GM12878 (cell line): Measurements from ENCODE around the gene SBK2. TPM values are rescaled to one million over a fixed set of nuclear protein-coding genes. Genes with fewer than 3 reads are reported as not detected.

ENCODE experiments used
- CBX3 ChIP-seq: fragments of 200-600 bp; sonication (generic); IDR thresholded peaks from 2 replicates; pipeline ENCODE4 v1.6.1; 2016; ENCODE audit warnings: low read depth, borderline replicate concordance
- FOS ChIP-seq: IDR thresholded peaks from 3 replicates; pipeline ENCODE4 v1.6.1; 2011; ENCODE audit warnings: borderline replicate concordance; ENCODE audit not compliant: insufficient read length; ENCODE audit errors: extremely low read depth
- HDAC6 ChIP-seq: fragments of 200-600 bp; sonication (generic); IDR thresholded peaks from one replicate; pipeline ENCODE4 v1.8.0; 2017; ENCODE audit warnings: antibody characterized with exemption; ENCODE audit not compliant: unreplicated experiment
- IRF4 ChIP-seq: IDR thresholded peaks from 2 replicates; pipeline ENCODE4 v1.6.1; 2011; ENCODE audit warnings: low read depth, low read length
- NR2F1 ChIP-seq: fragments of 450-650 bp; conservative IDR thresholded peaks from 2 replicates; pipeline ENCODE4 v1.6.1; 2017; ENCODE audit warnings: mild to moderate bottlenecking
- RFX5 ChIP-seq: IDR thresholded peaks from 2 replicates; pipeline ENCODE4 v1.6.1; 2011; ENCODE audit warnings: low read depth, low read length, improper control_type of control experiment
- SMAD1 ChIP-seq: fragments of 450-650 bp; IDR thresholded peaks from 2 replicates; pipeline ENCODE4 v1.6.1; 2018; ENCODE audit warnings: mild to moderate bottlenecking, low read depth; ENCODE audit not compliant: partially characterized antibody
- TARDBP ChIP-seq: IDR thresholded peaks from 2 replicates; pipeline ENCODE4 v1.6.1; 2016; ENCODE audit warnings: borderline replicate concordance
- YY1 ChIP-seq: IDR thresholded peaks from 2 replicates; pipeline ENCODE4 v1.6.1; 2011; ENCODE audit warnings: low read depth, mild to moderate bottlenecking, low read length
- ZNF274 ChIP-seq: IDR thresholded peaks from one replicate; pipeline ENCODE4 v1.8.0; 2011; ENCODE audit not compliant: insufficient read length, insufficient read depth
- polyA plus RNA-seq, 11 experiments: library from polyadenylated mRNA; depleted of rRNA in 4 of 11; unstranded in 6 of 11; stranded (reverse) in 5 of 11; fragments of >200 nt; fragmentation: Nextera tagmentation in 4 of 11; fragmentation: Illumina TruSeq in 1 of 11; extraction: Ambion mirVana in 4 of 11; extraction: Trizol in 1 of 11; gene quantifications; 1 replicate in 1 of 11; 2 replicates in 10 of 11; pipeline versions ENCODE4 v1.2.1 to v1.2.3, GENCODE V29; 2011 to 2016; ENCODE audit warnings: inconsistent platforms in 2 of 11, missing spikeins in 2 of 11, low read depth in 1 of 11
- total RNA-seq, 4 experiments: library from RNA; depleted of rRNA in 3 of 4; stranded (reverse); fragments of >200 nt in 3 of 4; fragmentation: Illumina TruSeq in 1 of 4; extraction: Trizol in 1 of 4; gene quantifications; 2 replicates each; pipeline versions ENCODE4 v1.2.1 to v1.2.3, GENCODE V29; 2013 to 2021
- TF ChIP-seq, protein P1 (sequence below): fragments of 450-650 bp; IDR thresholded peaks from 2 replicates; pipeline ENCODE4 v1.6.1; 2017; ENCODE audit warnings: borderline replicate concordance
- TF ChIP-seq, protein P2 (sequence below): IDR thresholded peaks from 2 replicates; pipeline ENCODE4 v1.6.1; 2012; ENCODE audit warnings: low read depth, low read length, improper control_type of control experiment
- TF ChIP-seq, protein P3 (sequence below): IDR thresholded peaks from 2 replicates; pipeline ENCODE4 v1.6.1; 2011; ENCODE audit warnings: mild to moderate bottlenecking, low read depth, low read length, moderate library complexity; ENCODE audit not compliant: insufficient replicate concordance
- TF ChIP-seq, protein P4 (sequence below): IDR thresholded peaks from 2 replicates; pipeline ENCODE4 v1.6.1; 2011; ENCODE audit warnings: borderline replicate concordance, low read depth, mild to moderate bottlenecking, moderate library complexity, low read length; ENCODE audit not compliant: insufficient read depth, poor library complexity, severe bottlenecking
- TF ChIP-seq, protein P5 (sequence below): fragments of 450-650 bp; IDR thresholded peaks from 2 replicates; pipeline ENCODE4 v1.6.1; 2017; ENCODE audit warnings: antibody characterized with exemption, mild to moderate bottlenecking, moderate library complexity
- TF ChIP-seq, protein P6 (sequence below): fragments of 450-650 bp; IDR thresholded peaks from 2 replicates; pipeline ENCODE4 v1.6.1; 2016; ENCODE audit warnings: mild to moderate bottlenecking
- TF ChIP-seq, protein P7 (sequence below): IDR thresholded peaks from 2 replicates; pipeline ENCODE4 v1.6.1; 2012; ENCODE audit warnings: low read depth, low read length, improper control_type of control experiment

The SBK2 gene
- total and polyA plus RNA-seq, 10 of the 15 experiments (the other 5 are each of a cell fraction or from before 2014, with no cell fraction given): not detected

DNA sequence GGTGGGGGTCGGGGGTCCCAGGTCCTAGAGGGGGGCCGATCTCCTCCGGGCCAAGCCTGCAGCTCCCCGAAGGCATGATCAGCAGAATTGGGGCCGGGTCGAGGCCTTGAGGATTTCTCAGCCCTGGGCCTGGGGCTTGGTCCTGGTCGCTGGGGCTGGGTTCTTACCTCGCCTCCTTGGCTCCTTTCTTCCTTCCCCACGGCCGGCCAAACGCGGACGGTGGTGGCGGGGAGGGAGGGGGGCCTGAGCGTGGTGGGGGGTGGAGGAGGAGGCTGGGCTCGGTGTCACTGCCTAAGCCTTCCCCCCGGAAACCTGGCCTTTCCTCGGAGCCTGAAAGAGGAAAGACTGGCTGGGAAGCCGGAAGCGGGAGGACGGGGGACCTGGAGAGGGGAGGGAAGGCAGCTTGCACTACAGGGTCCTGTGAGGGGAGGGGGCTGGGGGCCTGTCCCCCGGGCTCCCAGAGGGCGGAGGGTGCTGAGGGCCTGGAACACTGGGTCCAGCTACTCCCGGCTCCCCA, 43.8 kb upstream of the SBK2 start, which contains the start of gene ZNF579 (continued):
- TF ChIP-seq, protein P1, sequence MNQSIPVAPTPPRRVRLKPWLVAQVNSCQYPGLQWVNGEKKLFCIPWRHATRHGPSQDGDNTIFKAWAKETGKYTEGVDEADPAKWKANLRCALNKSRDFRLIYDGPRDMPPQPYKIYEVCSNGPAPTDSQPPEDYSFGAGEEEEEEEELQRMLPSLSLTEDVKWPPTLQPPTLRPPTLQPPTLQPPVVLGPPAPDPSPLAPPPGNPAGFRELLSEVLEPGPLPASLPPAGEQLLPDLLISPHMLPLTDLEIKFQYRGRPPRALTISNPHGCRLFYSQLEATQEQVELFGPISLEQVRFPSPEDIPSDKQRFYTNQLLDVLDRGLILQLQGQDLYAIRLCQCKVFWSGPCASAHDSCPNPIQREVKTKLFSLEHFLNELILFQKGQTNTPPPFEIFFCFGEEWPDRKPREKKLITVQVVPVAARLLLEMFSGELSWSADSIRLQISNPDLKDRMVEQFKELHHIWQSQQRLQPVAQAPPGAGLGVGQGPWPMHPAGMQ: no peak
- TF ChIP-seq NR2F1: no peak
- TF ChIP-seq, protein P2, sequence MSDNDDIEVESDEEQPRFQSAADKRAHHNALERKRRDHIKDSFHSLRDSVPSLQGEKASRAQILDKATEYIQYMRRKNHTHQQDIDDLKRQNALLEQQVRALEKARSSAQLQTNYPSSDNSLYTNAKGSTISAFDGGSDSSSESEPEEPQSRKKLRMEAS: no peak
- peak; percentile 40 for TF ChIP-seq SMAD1
- no peak for TF ChIP-seq FOS
- no peak; the same call in 1 of the 2 replicates for TF ChIP-seq RFX5
- no peak for TF ChIP-seq CBX3
- TF ChIP-seq, protein P3, sequence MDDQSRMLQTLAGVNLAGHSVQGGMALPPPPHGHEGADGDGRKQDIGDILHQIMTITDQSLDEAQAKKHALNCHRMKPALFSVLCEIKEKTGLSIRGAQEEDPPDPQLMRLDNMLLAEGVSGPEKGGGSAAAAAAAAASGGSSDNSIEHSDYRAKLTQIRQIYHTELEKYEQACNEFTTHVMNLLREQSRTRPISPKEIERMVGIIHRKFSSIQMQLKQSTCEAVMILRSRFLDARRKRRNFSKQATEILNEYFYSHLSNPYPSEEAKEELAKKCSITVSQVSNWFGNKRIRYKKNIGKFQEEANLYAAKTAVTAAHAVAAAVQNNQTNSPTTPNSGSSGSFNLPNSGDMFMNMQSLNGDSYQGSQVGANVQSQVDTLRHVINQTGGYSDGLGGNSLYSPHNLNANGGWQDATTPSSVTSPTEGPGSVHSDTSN: peak; percentile 28
- TF ChIP-seq, protein P4, sequence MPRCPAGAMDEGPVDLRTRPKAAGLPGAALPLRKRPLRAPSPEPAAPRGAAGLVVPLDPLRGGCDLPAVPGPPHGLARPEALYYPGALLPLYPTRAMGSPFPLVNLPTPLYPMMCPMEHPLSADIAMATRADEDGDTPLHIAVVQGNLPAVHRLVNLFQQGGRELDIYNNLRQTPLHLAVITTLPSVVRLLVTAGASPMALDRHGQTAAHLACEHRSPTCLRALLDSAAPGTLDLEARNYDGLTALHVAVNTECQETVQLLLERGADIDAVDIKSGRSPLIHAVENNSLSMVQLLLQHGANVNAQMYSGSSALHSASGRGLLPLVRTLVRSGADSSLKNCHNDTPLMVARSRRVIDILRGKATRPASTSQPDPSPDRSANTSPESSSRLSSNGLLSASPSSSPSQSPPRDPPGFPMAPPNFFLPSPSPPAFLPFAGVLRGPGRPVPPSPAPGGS: no peak
- no peak for TF ChIP-seq HDAC6
- no peak for TF ChIP-seq ZNF274
- TF ChIP-seq YY1: peak; percentile 86
- TF ChIP-seq IRF4: peak; percentile 75; the same call in 1 of the 2 replicates
- TF ChIP-seq, protein P5, sequence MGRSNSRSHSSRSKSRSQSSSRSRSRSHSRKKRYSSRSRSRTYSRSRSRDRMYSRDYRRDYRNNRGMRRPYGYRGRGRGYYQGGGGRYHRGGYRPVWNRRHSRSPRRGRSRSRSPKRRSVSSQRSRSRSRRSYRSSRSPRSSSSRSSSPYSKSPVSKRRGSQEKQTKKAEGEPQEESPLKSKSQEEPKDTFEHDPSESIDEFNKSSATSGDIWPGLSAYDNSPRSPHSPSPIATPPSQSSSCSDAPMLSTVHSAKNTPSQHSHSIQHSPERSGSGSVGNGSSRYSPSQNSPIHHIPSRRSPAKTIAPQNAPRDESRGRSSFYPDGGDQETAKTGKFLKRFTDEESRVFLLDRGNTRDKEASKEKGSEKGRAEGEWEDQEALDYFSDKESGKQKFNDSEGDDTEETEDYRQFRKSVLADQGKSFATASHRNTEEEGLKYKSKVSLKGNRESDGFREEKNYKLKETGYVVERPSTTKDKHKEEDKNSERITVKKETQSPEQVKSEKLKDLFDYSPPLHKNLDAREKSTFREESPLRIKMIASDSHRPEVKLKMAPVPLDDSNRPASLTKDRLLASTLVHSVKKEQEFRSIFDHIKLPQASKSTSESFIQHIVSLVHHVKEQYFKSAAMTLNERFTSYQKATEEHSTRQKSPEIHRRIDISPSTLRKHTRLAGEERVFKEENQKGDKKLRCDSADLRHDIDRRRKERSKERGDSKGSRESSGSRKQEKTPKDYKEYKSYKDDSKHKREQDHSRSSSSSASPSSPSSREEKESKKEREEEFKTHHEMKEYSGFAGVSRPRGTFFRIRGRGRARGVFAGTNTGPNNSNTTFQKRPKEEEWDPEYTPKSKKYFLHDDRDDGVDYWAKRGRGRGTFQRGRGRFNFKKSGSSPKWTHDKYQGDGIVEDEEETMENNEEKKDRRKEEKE: no peak
- peak; percentile 84; the same call in 1 of the 2 replicates for TF ChIP-seq TARDBP
- TF ChIP-seq, protein P6, sequence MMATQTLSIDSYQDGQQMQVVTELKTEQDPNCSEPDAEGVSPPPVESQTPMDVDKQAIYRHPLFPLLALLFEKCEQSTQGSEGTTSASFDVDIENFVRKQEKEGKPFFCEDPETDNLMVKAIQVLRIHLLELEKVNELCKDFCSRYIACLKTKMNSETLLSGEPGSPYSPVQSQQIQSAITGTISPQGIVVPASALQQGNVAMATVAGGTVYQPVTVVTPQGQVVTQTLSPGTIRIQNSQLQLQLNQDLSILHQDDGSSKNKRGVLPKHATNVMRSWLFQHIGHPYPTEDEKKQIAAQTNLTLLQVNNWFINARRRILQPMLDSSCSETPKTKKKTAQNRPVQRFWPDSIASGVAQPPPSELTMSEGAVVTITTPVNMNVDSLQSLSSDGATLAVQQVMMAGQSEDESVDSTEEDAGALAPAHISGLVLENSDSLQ: no peak
- TF ChIP-seq, protein P7, sequence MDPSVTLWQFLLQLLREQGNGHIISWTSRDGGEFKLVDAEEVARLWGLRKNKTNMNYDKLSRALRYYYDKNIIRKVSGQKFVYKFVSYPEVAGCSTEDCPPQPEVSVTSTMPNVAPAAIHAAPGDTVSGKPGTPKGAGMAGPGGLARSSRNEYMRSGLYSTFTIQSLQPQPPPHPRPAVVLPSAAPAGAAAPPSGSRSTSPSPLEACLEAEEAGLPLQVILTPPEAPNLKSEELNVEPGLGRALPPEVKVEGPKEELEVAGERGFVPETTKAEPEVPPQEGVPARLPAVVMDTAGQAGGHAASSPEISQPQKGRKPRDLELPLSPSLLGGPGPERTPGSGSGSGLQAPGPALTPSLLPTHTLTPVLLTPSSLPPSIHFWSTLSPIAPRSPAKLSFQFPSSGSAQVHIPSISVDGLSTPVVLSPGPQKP: peak; percentile 69; the same call in 1 of the 2 replicates
